Measurements from ENCODE around the gene TYW1B.
"Not testable (repeated sequence)": the region's sequence is repeated elsewhere in the genome, so short reads cannot be mapped to it uniquely, and the experiment has no call there.

DNA sequence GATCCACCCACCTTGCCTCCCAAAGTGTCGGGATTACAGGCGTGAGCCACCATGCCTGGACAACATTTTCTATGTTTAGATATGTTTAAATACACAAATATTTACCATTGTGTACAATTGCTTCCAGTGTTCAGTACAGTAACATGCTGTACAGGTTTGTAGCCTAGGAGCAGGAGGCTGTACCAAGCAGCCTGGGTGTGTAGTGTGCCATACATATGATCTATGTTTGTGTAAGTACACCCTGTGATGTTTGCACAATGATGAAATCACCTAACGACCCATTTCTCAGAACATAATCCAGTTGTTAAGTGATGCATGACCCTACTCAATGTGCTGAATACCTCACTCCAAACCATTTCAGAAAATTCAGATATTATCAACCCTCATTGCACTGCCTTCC is 297.0 kb downstream of the TYW1B start:
- TF ChIP-seq, protein P1, sequence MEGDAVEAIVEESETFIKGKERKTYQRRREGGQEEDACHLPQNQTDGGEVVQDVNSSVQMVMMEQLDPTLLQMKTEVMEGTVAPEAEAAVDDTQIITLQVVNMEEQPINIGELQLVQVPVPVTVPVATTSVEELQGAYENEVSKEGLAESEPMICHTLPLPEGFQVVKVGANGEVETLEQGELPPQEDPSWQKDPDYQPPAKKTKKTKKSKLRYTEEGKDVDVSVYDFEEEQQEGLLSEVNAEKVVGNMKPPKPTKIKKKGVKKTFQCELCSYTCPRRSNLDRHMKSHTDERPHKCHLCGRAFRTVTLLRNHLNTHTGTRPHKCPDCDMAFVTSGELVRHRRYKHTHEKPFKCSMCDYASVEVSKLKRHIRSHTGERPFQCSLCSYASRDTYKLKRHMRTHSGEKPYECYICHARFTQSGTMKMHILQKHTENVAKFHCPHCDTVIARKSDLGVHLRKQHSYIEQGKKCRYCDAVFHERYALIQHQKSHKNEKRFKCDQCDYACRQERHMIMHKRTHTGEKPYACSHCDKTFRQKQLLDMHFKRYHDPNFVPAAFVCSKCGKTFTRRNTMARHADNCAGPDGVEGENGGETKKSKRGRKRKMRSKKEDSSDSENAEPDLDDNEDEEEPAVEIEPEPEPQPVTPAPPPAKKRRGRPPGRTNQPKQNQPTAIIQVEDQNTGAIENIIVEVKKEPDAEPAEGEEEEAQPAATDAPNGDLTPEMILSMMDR (conservative IDR thresholded peaks at IDR 0.05), result not testable (repeated sequence)
- not testable (repeated sequence) for TF ChIP-seq EZH2 (IDR thresholded peaks at IDR 0.05; ENCODE audit: low read depth)
